K562 (cell line): ENCODE data around the gene SNAPC2. TPM values are rescaled to one million over a fixed set of nuclear protein-coding genes. Genes with fewer than 3 reads are reported as not detected.
A peak's percentile ranks its signal among the peaks of the same experiment; 100 is the strongest.

ENCODE experiments used
- ARID4B ChIP-seq: sonication (generic); formaldehyde crosslinking; IDR thresholded peaks from 2 replicates; pipeline ENCODE4 v1.8.0; 2022; ENCODE audit warnings: mild to moderate bottlenecking, missing genetic modification reagents
- BHLHE40 ChIP-seq: IDR thresholded peaks from 2 replicates; pipeline ENCODE4 v1.6.1; 2011; ENCODE audit warnings: low read length, improper control_type of control experiment
- CGGBP1 ChIP-seq: fragments of 250-450 bp; sonication (Bioruptor Pico); IDR thresholded peaks from 2 replicates; pipeline ENCODE4 v1.9.0; 2021; ENCODE audit warnings: mild to moderate bottlenecking
- MCM7 ChIP-seq, 2 experiments: fragments of 450-650 bp; IDR thresholded peaks; 2 replicates each; pipeline ENCODE4 v1.6.1; 2016 to 2018
- NFIC ChIP-seq: fragments of 450-650 bp; IDR thresholded peaks from 2 replicates; pipeline ENCODE4 v1.6.1; 2017; ENCODE audit warnings: mild to moderate bottlenecking, inconsistent platforms
- NRF1 ChIP-seq, 2 experiments: fragments of 450-650 bp; IDR thresholded peaks in 1 of 2; conservative IDR thresholded peaks in 1 of 2; 2 replicates each; pipeline ENCODE4 v1.6.1; 2014; ENCODE audit warnings: mild to moderate bottlenecking in 2 of 2
- PML ChIP-seq: IDR thresholded peaks from 2 replicates; pipeline ENCODE4 v1.6.1; 2012; ENCODE audit warnings: low read length, inconsistent platforms
- RBM25 ChIP-seq: fragments of 200-400 bp; formaldehyde crosslinking; IDR thresholded peaks from 2 replicates; pipeline ENCODE4 v1.6.1; 2018; ENCODE audit warnings: low read length, low read depth, moderate library complexity; ENCODE audit not compliant: severe bottlenecking
- RERE ChIP-seq: sonication (generic); formaldehyde crosslinking; IDR thresholded peaks from 2 replicates; pipeline ENCODE4 v1.8.0; 2023; ENCODE audit warnings: missing genetic modification reagents, mild to moderate bottlenecking, borderline replicate concordance
- SIN3B ChIP-seq: fragments of 450-650 bp; IDR thresholded peaks from 2 replicates; pipeline ENCODE4 v1.6.1; 2017; ENCODE audit warnings: low read depth, mild to moderate bottlenecking, moderate library complexity
- SMAD4 ChIP-seq: fragments of 250-450 bp; sonication (Bioruptor Pico); conservative IDR thresholded peaks from 2 replicates; pipeline ENCODE4 v1.8.0; 2021; ENCODE audit warnings: inconsistent platforms, mild to moderate bottlenecking, moderate library complexity
- TEAD2 ChIP-seq: fragments of 450-650 bp; IDR thresholded peaks from 2 replicates; pipeline ENCODE4 v1.6.1; 2016; ENCODE audit warnings: missing genetic modification characterization, control low read depth, missing compliant biosample characterization
- YY1 ChIP-seq, 3 experiments: IDR thresholded peaks; 2 replicates each; pipeline ENCODE4 v1.6.1; 2011; ENCODE audit warnings: low read length in 2 of 3, mild to moderate bottlenecking in 2 of 3, moderate library complexity in 2 of 3, borderline replicate concordance in 1 of 3, control low read depth in 1 of 3, low read depth in 1 of 3; ENCODE audit not compliant: insufficient read depth in 3 of 3, insufficient replicate concordance in 2 of 3, control insufficient read depth in 1 of 3, insufficient read length in 1 of 3; ENCODE audit errors: extremely low read depth in 1 of 3
- ZFX ChIP-seq: sonication (generic); formaldehyde crosslinking; IDR thresholded peaks from 2 replicates; pipeline ENCODE4 v1.8.0; 2022; ENCODE audit warnings: mild to moderate bottlenecking, missing genetic modification reagents, moderate library complexity
- ZNF830 ChIP-seq: fragments of 250-450 bp; sonication (Bioruptor Pico); IDR thresholded peaks from 2 replicates; pipeline ENCODE4 v1.5.0; 2021; ENCODE audit warnings: mild to moderate bottlenecking
- polyA plus RNA-seq, 8 experiments: library from polyadenylated mRNA; depleted of rRNA in 4 of 8; stranded (reverse) in 5 of 8; unstranded in 3 of 8; fragments of >200 nt; fragmentation: Nextera tagmentation in 2 of 8; fragmentation: Illumina TruSeq in 1 of 8; extraction: Ambion mirVana in 2 of 8; extraction: Trizol in 1 of 8; gene quantifications; 2 replicates each; pipeline versions ENCODE4 v1.2.1 to v1.2.3, GENCODE V29; 2011 to 2014; ENCODE audit warnings: inconsistent platforms in 1 of 8, missing spikeins in 1 of 8
- total RNA-seq, 7 experiments: library from RNA; depleted of rRNA in 6 of 7; stranded (reverse); fragments of >200 nt in 6 of 7; fragmentation: Illumina TruSeq in 2 of 7; extraction: Trizol in 2 of 7; gene quantifications; 2 replicates each; pipeline versions ENCODE4 v1.2.1 to v1.2.3, GENCODE V29; 2011 to 2021; ENCODE audit warnings: low replicate concordance in 1 of 7

SNAPC2 gene
- total and polyA plus RNA-seq, 9 of the 15 experiments (the other 6 are each of a cell fraction or from before 2014, with no cell fraction given), result 0.59 to 45.1 (median 15.3) TPM

GRCh38 chr19:7943444-7944176, 23.5 kb downstream of the SNAPC2 start, which contains the start of gene TIMM44 (continued):
- TF ChIP-seq RBM25 (peak; percentile 27), NFIC (peak; percentile 49), YY1 (IDR thresholded peaks at IDR 0.05; ENCODE audit: borderline replicate concordance in 1 of 3, control insufficient read depth in 1 of 3, extremely low read depth in 1 of 3, insufficient read depth in 3 of 3, insufficient read length in 1 of 3, insufficient replicate concordance in 2 of 3, low read depth in 1 of 3, low read length in 2 of 3) (peak; percentile 89 to 99 (median 96)), ZNF830 (CRISPR knock-in tag) (no peak), SMAD4 (CRISPR knock-in tag) (no peak; the same call in 1 of the 2 replicates), ZFX (CRISPR knock-in tag) (peak; percentile 95), NRF1 (conservative IDR thresholded peaks at IDR 0.05 in 1 of 2, IDR thresholded peaks at IDR 0.05 in 1 of 2) (peak; percentile 91 to 92), SIN3B (peak; percentile 96), PML (peak; percentile 59; the same call in 1 of the 2 replicates), MCM7 (IDR thresholded peaks at IDR 0.05) (no peak), RERE (CRISPR knock-in tag) (no peak), CGGBP1 (CRISPR knock-in tag) (peak; percentile 74; the same call in 1 of the 2 replicates), TEAD2 (tag) (no peak), BHLHE40 (peak; percentile 77), ARID4B (CRISPR knock-in tag) (peak; percentile 94)
